DMS 273 (cell line): ENCODE results near the gene DNAJC15.
"Not testable (repeated sequence)": the region's sequence is repeated elsewhere in the genome, so short reads cannot be mapped to it uniquely, and the experiment has no call there.

Experiments
- DNase-seq: peaks from one replicate; lab custom pipeline; 2025; ENCODE audit not compliant: unreplicated experiment; lab: John Stamatoyannopoulos, UW

The DNAJC15 gene

GRCh38 chr13:43003729-43004128 is 19.7 kb upstream of the DNAJC15 start:
- no peak for DNase-seq

GRCh38 chr13:43005460-43006236 is 17.7 kb upstream of the DNAJC15 start:
- no peak for DNase-seq

GRCh38 chr13:43006893-43007631 is 16.3 kb upstream of the DNAJC15 start:
- DNase-seq: no peak

- DNase-seq: no peak
Observed at GRCh38 chr13:43008596-43008995, 14.8 kb upstream of the DNAJC15 start.

- DNase-seq: no peak
Observed at GRCh38 chr13:43009506-43009905, 13.9 kb upstream of the DNAJC15 start.

GRCh38 chr13:43014162-43014561 is 9.2 kb upstream of the DNAJC15 start:
- peak; percentile 4 for DNase-seq

- no peak for DNase-seq
Observed at GRCh38 chr13:43016226-43016625, 7.2 kb upstream of the DNAJC15 start.

- DNase-seq: no peak
Observed at GRCh38 chr13:43019811-43020210, 3.6 kb upstream of the DNAJC15 start.

- DNase-seq: no peak
Observed at GRCh38 chr13:43020794-43021193, 2.6 kb upstream of the DNAJC15 start.

GRCh38 chr13:43021926-43022670 is 1.3 kb upstream of the DNAJC15 start:
- peak; percentile 4 for DNase-seq

- DNase-seq: no peak
Observed at GRCh38 chr13:43022934-43023288, 475 bp upstream of the DNAJC15 start.

- DNase-seq: no peak
Observed at GRCh38 chr13:43026262-43026661, 2.9 kb downstream of the DNAJC15 start.

- DNase-seq: no peak
Observed at GRCh38 chr13:43030548-43030947, 7.2 kb downstream of the DNAJC15 start.

- DNase-seq: no peak
Observed at GRCh38 chr13:43031881-43032280, 8.5 kb downstream of the DNAJC15 start.

- DNase-seq: no peak
Observed at GRCh38 chr13:43033038-43033437, 9.7 kb downstream of the DNAJC15 start.

GRCh38 chr13:43036351-43037250 is 13.2 kb downstream of the DNAJC15 start:
- DNase-seq: no peak

GRCh38 chr13:43039966-43040365 is 16.6 kb downstream of the DNAJC15 start:
- no peak for DNase-seq

GRCh38 chr13:43040581-43041368 is 17.4 kb downstream of the DNAJC15 start:
- DNase-seq: not testable (repeated sequence)

- DNase-seq: no peak
Observed at GRCh38 chr13:43041369-43041921, 18.1 kb downstream of the DNAJC15 start.
